Esophagus muscularis mucosa (tissue), 4 donors: Measurements from ENCODE around the gene BCAS3.

Experiments
- EP300 ChIP-seq: sonication (generic); formaldehyde crosslinking; IDR thresholded peaks from one replicate; pipeline ENCODE4 v1.6.1; 2017; ENCODE audit warnings: antibody characterized with exemption
- POLR2A ChIP-seq: fragments of 450-650 bp; IDR thresholded peaks from one replicate; pipeline ENCODE4 v1.6.1; 2017; ENCODE audit warnings: antibody characterized with exemption, moderate library complexity, mild to moderate bottlenecking, low read depth
- POLR2AphosphoS5 ChIP-seq, 2 donors: sonication (generic); formaldehyde crosslinking; IDR thresholded peaks; one replicate each; pipeline ENCODE4 v1.6.1; 2017; ENCODE audit warnings: antibody characterized with exemption in 2 of 2
- TF ChIP-seq, protein P1 (sequence below), 3 experiments: fragments of 200-600 bp in 2 of 3; fragments of 450-650 bp in 1 of 3; sonication (generic) in 2 of 3; IDR thresholded peaks; one replicate each; pipeline ENCODE4 v1.5.1; 2017 to 2019; ENCODE audit warnings: antibody characterized with exemption in 3 of 3, mild to moderate bottlenecking in 2 of 3, moderate library complexity in 1 of 3

GRCh38 chr17:61330174-61331150, 652.8 kb downstream of the BCAS3 start:
- no peak for TF ChIP-seq POLR2A
- TF ChIP-seq, protein P1, sequence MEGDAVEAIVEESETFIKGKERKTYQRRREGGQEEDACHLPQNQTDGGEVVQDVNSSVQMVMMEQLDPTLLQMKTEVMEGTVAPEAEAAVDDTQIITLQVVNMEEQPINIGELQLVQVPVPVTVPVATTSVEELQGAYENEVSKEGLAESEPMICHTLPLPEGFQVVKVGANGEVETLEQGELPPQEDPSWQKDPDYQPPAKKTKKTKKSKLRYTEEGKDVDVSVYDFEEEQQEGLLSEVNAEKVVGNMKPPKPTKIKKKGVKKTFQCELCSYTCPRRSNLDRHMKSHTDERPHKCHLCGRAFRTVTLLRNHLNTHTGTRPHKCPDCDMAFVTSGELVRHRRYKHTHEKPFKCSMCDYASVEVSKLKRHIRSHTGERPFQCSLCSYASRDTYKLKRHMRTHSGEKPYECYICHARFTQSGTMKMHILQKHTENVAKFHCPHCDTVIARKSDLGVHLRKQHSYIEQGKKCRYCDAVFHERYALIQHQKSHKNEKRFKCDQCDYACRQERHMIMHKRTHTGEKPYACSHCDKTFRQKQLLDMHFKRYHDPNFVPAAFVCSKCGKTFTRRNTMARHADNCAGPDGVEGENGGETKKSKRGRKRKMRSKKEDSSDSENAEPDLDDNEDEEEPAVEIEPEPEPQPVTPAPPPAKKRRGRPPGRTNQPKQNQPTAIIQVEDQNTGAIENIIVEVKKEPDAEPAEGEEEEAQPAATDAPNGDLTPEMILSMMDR (IDR thresholded peaks at IDR 0.05), result no peak
- no peak for TF ChIP-seq EP300
- TF ChIP-seq POLR2AphosphoS5 (IDR thresholded peaks at IDR 0.05), result no peak
